Endothelial cell of hepatic sinusoid (primary cell): ENCODE measurements around the gene PHC3.

Source experiments
- in situ Hi-C: cut with HindIII; loops from 2 replicates; pipeline ENCODE4 v1.10.0; 2017; ENCODE audit warnings: low sequenced_read_pairs

PHC3 gene, protein sequence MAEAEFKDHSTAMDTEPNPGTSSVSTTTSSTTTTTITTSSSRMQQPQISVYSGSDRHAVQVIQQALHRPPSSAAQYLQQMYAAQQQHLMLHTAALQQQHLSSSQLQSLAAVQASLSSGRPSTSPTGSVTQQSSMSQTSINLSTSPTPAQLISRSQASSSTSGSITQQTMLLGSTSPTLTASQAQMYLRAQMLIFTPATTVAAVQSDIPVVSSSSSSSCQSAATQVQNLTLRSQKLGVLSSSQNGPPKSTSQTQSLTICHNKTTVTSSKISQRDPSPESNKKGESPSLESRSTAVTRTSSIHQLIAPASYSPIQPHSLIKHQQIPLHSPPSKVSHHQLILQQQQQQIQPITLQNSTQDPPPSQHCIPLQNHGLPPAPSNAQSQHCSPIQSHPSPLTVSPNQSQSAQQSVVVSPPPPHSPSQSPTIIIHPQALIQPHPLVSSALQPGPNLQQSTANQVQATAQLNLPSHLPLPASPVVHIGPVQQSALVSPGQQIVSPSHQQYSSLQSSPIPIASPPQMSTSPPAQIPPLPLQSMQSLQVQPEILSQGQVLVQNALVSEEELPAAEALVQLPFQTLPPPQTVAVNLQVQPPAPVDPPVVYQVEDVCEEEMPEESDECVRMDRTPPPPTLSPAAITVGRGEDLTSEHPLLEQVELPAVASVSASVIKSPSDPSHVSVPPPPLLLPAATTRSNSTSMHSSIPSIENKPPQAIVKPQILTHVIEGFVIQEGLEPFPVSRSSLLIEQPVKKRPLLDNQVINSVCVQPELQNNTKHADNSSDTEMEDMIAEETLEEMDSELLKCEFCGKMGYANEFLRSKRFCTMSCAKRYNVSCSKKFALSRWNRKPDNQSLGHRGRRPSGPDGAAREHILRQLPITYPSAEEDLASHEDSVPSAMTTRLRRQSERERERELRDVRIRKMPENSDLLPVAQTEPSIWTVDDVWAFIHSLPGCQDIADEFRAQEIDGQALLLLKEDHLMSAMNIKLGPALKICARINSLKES

DNA sequence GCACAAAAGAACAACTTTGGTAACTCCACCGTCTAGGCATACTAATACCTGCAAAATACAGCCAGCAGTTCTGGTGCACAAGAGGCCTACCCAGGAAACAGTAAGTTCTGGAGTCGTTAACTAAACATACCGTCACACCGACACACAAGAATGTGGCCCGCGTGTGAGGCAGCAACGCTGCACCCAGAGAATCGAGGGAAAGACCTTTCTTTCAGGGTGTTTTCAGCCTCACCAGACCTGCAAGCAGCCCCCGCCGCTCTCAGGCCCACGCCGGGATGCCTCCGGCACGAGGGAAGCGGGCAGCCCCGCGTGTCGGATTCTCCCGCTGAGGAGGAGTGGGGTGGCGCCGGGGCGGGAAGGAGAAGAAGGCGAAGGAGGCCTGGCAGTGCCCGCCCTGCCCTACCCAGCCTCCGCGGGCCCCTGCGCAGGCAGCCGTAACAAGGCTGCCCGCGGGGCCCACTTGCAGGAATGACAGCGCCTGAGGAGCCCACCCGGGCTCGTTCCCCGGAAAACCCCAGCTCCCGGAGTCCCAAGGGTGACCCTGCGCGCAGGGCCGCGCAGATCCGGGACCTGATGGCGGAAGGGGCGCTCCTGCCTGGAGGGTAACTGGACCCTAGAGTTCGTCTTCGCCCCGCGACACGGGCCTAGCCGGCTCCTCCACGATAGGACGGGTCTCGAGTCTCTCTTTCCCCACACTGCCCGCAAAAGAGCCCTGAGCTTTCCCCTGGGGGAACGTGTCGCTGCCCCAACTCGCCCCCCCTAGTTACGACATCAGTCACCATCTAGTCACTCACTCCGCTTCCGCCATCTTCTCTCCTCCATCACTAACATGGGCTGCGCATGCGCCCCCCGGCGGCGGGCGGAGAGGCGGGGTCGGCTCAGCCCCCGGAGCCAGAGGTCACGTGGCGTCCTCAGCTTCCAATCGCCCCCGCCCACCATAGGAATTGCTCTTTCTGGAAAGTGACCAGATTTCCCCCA is at the start of gene PHC3:
PHC3 (minus strand) TSS at position 826 of the 978 bp plus-strand sequence; CDS start at position 808, 18 bp downstream.
- in situ Hi-C loops = no loop called here

DNA sequence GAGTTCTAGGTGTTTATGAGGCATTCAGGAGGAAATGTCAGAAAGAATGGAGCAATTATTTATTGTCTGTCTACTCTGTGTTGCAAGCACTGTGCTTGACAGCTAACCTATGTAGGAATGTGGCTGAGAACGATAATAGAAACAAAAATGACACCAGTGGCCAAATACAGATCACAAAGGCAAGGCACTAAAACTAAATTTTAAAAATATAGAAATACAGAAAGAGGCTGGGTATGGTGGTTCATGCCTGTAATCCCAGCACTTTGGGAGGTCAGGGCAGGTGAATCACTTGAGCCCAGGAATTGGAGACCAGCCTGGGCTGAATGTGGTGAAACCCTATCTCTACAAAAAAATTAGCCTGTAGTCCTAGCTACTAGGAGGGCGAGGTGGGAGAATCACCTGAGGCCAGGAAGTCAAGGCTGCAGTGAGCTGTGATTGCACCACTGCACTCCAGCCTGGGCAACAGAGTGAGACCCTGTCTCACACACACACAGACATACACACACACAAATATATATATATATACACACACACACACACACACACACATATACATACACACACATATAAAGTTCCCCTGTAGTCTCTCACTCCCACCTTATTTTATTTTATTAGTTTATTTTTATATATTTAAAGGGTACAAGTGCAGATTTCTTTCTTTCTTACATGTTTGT is 46.7 kb upstream of the PHC3 start:
- in situ Hi-C loops = loop anchor here (10.0 kb wide), 1 partner anchor 93 kb away; no protein-coding TSS in a partner anchor

DNA sequence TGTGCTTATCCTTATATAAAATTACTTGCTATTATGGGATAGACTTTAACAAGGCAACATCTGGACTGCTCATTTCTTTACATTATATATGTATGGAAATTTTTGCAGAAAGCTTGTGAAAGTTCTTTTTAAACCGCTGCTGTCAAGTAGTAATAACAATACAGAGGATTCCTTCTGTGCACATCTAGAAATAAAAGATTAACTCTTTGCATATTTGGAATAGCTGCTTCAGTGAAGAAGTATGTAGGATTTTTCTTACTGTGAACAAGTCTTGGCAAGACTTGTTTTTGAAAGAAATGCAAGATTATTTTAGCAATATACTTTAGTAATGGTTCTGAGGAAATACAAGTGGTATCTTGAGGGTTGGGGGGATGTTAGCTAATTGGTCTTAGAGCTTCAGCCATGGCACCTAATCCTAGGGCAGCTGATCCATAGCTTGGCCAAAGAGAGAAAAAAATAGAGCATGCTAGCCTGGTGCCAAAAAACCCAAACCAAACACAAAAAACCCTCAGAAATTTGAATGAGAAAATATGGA is 45.0 kb upstream of the PHC3 start:
- in situ Hi-C loops = loop anchor here (10.0 kb wide), 1 partner anchor 92 kb away; no protein-coding TSS in a partner anchor

DNA sequence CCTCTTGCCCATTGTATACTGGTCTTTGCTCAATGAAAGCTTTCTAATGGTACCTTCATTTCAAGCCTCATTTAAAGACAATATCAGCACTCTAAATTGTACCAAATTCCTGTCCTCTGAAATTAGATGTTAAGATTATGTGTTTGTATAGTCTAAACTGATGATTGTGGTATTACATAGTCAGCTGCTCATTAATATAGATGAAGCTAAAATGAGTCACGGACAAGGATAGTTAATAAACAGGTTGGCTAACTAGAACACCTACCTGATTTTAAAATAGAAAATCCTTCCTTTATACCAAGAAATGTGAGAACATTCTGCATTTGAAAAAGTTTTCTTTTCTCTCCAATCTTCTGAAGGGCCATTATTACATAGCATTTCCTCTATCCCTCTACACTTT is 43.6 kb upstream of the PHC3 start:
- in situ Hi-C loops = loop anchor here (10.0 kb wide), 1 partner anchor 90 kb away; no protein-coding TSS in a partner anchor

DNA sequence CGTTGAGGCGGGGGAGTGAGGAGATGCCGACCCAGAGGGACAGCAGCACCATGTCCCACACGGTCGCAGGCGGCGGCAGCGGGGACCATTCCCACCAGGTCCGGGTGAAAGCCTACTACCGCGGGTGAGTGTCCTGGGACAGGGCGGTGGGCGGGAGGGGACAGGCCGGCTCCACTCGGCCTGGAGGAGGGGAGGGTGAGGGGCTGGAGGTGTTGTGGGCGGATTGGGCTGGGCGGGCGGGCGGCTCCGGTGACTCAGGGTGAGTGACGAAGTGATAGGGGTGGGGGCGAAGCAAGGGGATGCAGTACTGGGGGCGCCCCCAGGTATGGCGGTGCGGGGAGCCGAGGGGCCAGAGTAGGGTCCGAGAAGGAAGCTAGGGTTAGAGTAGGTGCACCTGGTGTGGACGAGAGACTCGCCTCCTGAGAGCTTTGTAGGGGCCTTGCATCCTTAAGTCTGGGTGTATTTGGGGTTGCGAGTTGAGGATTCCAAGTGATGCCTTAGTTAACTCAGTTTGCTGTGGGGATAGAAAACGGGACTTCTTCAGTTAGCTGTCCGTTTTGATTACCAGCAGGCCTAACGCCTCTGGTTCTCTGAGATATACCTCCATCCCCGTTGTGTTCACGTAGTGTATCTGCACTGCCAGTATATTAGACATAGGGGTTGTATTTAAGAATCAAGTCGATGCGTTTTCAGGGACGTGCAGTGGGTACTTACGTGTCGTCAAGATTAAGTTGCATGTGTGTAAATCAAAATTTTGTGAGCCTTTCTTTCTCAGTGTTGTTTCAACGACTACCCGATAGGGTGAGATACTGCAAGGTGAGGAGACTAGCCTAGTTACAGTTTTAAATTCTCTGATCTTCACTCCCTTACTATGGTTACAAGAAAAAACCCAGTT is 41.4 kb upstream of the PHC3 start:
- in situ Hi-C loops = loop anchor here (10.0 kb wide), 1 partner anchor 88 kb away; no protein-coding TSS in a partner anchor

DNA sequence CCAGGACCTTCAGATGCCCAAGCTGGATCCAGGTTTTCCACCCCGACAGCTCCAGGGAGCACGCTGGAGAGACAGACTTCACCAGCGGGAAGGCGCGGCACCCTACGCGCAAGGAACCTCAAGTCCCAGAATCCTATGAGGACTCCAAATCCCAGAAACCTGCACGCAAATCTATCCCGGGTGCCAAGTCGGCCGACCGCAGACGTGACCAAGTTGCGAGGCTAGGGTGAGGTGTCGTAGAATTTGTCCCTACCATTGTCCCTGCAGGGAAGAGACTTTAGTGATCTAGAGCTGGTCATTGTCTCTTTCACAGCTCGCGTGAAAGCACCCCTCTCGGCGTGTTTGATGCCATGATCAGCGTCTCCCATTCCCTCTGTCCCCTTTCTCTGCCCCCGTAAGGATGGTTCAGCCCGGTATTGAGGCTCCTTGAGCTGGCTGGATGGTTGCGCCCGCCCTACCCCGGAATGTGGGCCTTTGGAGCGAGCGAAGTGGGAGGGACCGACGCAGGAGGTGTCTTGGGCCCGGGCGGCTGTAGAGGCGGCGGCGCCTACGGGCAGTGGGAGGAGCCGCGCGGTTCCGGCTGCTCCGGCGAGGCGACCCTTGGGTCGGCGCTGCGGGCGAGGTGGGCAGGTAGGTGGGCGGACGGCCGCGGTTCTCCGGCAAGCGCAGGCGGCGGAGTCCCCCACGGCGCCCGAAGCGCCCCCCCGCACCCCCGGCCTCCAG is 40.6 kb upstream of the PHC3 start, which contains the start of gene PRKCI:
PRKCI (plus strand) TSS at position 501 of the 723 bp plus-strand sequence. CDS start 246 bp downstream, outside the sequence.
- in situ Hi-C loops = loop anchor here (10.0 kb wide), 1 partner anchor 87 kb away; no protein-coding TSS in a partner anchor

DNA sequence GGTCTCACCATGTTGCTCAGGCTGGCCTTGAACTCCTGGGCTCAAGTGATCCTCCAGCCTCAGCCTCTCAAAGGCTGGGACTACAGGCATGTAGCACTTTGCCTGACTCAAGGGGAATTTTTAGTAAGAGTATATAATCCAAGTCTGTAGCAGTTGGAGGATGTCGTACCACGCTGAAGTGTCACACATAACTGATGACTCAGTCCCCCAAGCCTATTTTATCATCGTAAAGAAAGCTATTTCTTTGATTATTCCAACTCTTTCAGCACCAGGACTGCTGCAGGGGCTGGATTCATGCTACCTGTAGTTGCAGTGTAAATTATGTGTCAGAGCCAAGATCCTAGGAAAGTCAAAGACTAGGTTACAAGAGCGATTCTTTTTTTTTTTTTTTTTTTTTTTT is 39.3 kb upstream of the PHC3 start:
- in situ Hi-C loops = loop anchor here (10.0 kb wide), 1 partner anchor 86 kb away; no protein-coding TSS in a partner anchor

DNA sequence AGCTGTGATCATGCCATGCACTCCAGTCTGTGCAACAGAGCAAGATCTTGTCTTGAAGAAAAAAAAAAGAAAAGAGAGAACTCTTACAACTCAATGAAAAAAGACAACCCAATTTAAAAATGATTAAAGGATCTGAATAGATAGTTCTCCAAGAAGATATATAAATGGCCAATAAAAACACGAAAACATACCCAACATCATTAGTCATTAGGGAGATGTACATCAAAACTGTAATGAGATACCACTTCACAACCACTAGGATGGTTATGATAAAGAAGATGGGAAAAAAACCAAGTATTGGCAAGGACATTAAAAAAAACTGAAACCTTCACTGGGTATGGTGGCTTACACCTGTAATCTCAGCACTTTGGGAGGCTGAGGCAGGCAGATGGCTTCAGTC is 38.3 kb upstream of the PHC3 start:
- in situ Hi-C loops = loop anchor here (10.0 kb wide), 1 partner anchor 85 kb away; no protein-coding TSS in a partner anchor

DNA sequence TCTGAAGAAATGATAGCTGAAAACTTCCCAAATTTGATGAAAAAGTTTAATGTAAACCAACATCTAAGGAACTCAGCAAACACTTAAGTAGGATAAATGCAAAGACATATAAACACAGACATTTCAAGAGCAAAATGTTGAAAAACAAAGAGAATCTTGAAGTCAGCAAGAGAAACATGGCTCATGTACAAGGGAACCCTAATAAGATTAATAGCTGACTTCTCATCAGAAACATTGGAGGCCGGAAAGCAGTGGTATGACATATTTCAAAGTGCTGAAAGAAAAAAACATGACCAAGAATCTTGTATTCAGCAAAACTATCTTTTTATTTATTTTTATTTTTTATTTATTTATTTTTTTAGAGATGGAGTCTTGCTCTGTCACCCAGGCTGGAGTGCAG is 30.1 kb upstream of the PHC3 start:
- in situ Hi-C loops = no loop called here

DNA sequence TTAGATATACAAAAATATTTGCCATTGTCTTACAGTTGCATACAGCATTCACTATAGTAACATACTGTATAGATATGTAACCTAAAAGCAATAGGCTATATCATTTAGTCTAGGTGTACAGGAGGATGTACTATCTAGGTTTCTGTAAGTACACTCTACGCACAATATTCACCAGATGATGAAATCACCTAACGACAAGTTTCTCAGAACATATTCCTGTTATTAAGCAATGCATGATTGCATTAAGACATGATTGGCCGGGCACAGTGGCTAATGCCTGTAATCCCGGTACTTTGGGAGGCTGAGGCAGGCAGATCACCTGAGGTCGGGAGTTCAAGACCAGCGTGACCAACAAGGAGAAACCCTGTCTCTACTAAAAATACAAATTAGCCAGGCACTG is 26.2 kb upstream of the PHC3 start:
- in situ Hi-C loops = loop anchor here (5.0 kb wide), 1 partner anchor 65 kb away; no protein-coding TSS in a partner anchor

DNA sequence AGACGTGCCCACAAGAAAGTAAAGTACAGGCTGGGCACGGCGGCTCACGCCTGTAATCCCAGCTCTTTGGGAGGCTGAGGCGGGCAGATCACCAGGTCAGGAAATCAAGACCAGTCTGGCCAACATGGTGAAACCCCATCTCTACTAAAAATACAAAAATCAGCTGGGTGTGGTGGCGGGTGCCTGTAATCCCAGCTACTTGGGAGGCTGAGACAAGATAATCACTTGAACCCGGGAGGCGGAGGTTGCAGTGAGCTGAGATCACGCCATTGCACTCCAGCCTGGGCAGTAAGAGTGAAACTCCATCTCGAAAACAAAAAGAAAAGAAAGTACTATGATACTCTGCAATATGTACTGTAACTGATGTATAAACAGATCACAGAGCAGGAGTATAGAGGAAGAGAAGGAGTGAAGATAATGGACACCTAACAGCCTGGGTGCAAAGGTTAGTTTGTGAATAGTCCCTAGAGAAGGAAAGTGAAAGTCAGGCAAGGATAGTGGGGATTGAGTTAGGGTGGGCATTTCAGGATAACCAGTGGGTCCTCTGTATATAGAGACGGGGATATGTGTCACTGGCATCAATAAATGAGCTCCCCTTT is 24.7 kb upstream of the PHC3 start:
- in situ Hi-C loops = loop anchor here (5.0 kb wide), 1 partner anchor 66 kb away; no protein-coding TSS in a partner anchor

DNA sequence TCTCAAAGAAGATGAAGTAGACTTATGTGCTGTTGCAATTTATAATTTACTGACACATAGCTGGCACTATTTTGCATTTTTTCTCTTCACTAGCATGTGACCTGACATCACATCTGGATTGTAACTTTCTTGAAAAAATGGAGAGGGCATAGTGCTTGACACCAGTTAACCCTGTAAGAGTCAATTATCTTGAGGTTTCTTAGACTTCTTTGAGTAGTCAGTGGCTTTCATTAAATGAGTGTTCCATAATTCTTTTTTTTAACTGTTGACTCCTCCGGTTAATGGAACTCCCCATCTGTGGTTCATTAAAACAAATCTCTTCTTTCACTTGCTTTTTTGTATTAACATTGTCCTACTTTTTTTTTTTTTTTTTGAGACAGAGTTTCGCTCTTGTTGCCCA is 23.8 kb upstream of the PHC3 start:
- in situ Hi-C loops = loop anchor here (5.0 kb wide), 1 partner anchor 67 kb away; no protein-coding TSS in a partner anchor

DNA sequence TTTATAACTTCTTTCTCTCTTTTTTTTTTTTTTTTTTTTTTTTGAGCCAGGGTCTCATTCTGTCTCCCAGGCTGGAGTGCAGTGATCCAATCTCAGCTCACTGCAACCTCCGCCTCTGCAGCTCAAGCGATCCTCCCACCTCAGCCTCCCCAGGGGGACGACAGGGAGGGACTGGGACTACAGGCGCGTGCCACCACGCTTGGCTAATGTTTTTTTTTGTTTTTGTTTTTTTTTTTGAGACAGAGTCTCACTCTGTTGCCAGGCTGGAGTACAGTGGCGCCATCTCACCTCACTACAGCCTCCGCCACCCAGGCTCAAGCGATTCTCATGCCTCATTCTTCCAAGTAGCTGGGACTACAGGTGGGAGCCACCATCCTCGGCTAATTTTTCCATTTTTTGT is 23.0 kb upstream of the PHC3 start:
- in situ Hi-C loops = no loop called here

DNA sequence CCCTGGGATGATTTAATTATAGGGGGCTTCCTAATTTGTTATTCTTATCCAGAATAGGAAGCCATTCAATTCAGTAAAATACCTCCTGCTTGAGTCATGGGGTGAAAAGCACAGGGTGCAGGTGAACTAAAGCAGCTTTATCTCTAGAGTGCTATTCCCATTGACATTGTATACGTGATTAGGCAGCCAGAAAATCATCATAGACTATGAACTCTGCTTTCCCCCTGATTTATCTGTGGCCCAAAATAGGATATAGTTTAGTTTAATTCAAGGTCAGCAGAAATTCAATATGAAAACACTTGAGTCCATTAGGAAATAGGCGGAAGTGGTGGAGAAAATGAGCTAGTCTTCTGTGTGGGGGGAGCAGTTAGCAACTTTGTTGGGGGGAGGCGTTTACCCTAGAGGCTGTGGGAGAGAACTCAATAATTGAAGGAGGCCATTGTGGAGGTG is 22.5 kb upstream of the PHC3 start:
- in situ Hi-C loops = no loop called here

DNA sequence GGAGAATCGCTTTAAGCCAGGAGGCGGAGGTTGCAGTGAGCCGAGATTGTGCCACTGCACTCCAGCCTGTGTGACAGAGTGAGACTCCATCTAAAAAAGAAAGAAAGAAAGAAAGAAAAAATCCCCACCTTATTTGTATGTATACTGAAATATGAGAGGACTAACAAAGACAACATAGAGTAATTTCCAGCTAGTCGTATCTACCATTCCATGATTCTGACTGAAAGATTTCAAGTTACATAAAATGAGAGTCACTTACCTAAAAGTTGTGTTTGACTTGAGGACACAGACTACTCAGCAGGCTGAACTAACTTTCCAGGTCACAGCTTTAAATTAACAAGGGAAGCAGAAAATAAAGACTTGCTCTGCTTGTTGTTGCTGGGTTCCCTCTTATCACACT is 21.9 kb upstream of the PHC3 start:
- in situ Hi-C loops = no loop called here

DNA sequence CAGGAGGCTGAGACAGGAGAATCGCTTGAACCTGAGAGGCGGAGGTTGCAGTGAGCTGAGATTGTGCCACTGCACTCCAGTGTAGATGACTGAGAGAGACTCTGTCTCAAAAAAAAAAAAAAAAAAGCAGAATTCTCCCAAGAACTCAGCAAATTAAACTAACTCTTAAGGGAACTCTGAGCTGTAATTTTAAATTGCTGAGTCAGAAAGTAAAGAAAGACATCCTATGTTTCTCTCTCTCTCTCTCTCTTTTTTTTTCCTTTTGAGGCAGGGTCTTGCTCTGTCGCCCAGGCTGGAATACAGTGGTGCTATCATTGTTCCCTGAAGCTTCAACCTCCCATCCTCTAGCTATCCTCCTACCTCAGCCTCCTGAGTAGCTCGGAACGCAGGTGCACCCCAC is 20.0 kb upstream of the PHC3 start:
- in situ Hi-C loops = no loop called here

DNA sequence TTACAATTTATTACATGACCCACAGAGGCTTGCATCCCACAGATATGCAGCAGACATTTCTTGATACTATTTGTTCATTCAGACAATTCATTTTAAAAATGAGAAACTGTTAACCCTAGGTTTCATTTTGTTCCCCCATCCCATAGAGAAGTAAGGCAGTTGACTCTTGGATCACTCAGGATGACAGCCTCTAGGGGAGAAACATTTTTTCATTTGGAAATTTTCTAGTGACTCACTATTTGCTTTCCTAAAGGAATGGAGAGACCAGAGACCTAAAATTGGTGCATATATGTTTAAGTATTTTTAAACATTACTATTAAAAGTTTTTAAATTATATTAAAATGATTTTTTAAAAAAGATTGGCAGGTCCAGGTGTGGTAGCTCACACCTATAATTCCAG is 19.5 kb upstream of the PHC3 start:
- in situ Hi-C loops = no loop called here
